ENCODE measurements around the gene DRD4. TPM values are rescaled to one million over a fixed set of nuclear protein-coding genes. Genes with fewer than 3 reads are reported as not detected.

The DRD4 gene
- total RNA-seq, 4 donors from 2014 or later, result 0.88 to 0.89 TPM; not detected in 2

GRCh38 chr11:592501-592900 is 44.6 kb upstream of the DRD4 start:
- Histone ChIP-seq H3K27ac (no peak overlapping the region), H3K9me3 (no peaks in the 10 kb centered on the region), H3K36me3 (peaks cover 46 to 71% of the 10 kb centered on the region in 2 donors), H3K4me1 (no peaks in the 10 kb centered on the region), H3K4me3 (replicated peaks in 1 of 3) (no peak overlapping the region), H3K27me3 (no peaks in the 10 kb centered on the region)
- intact Hi-C loops (cut with DNase I), result no loop called here
- 96 to 98% methylated on average over 22 of the region's 22 CpGs for WGBS, 2 donors
- DNase-seq, result no peak
- TF ChIP-seq CTCF (IDR thresholded peaks at IDR 0.05), result no peak
- TF ChIP-seq POLR2A (IDR thresholded peaks at IDR 0.05), result no peak

DNA sequence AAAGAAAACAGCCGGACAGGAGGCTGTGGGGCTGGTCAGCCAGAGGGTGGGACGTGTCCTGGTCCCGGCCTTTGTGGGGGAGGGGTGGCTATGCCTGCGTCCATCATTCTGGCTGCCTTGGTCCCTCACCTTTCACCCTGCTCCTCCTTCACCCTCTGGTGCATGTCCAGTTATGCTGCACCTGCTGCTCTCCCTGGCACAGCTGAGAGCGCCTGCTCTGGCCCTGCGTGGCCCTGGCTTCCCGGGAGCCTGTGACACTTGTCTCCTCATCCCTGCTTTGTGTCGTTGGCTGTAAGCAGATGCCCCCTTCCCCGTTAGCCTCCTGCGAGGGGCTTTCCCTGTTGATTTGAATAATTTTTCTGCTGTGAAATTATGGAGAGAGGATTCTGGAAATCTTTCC is 44.2 kb upstream of the DRD4 start:
- no peak for DNase-seq
- WGBS, 2 donors, result 96% methylated on average over 10 of the region's 10 CpGs
- no peaks in the 10 kb centered on the region for H3K27me3 ChIP-seq
- no peak overlapping the region for H3K4me3 ChIP-seq (replicated peaks in 1 of 3)
- TF ChIP-seq POLR2A (IDR thresholded peaks at IDR 0.05), result no peak
- TF ChIP-seq CTCF (IDR thresholded peaks at IDR 0.05), result no peak
- intact Hi-C loops (cut with DNase I), result no loop called here
- H3K9me3 ChIP-seq, result no peaks in the 10 kb centered on the region
- no peaks in the 10 kb centered on the region for H3K4me1 ChIP-seq
- no peak overlapping the region for H3K27ac ChIP-seq
- H3K36me3 ChIP-seq, result peaks cover 49 to 71% of the 10 kb centered on the region in 2 donors

DNA sequence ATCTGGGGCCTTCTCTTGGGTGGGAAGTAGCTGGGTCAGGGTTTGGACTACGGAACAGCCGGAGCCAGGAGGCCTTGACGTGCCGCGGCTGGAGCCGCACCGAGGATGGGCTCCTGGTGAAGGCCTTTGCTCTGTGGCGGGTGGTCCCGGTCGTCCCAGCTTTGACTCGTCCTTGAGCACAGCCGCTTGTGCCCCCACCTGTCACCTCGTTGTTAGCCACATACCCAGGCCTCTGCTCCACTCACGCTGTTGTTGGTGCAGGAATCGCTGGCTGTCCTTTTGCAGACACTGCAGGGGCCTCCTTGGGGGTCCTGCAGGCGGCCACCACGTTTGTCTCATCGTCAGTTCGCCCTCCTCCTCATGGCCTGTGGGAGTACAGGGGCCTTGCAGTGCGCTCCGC is 43.7 kb upstream of the DRD4 start:
- Histone ChIP-seq H3K4me3 (replicated peaks in 1 of 3) (no peak overlapping the region), H3K36me3 (peaks cover 53 to 71% of the 10 kb centered on the region in 2 donors), H3K4me1 (no peaks in the 10 kb centered on the region), H3K27ac (no peak overlapping the region), H3K9me3 (no peaks in the 10 kb centered on the region), H3K27me3 (no peaks in the 10 kb centered on the region)
- 95 to 96% methylated on average over 21 of the region's 21 CpGs for WGBS, 2 donors
- intact Hi-C loops (cut with DNase I), result no loop called here
- TF ChIP-seq POLR2A (IDR thresholded peaks at IDR 0.05), result no peak
- no peak for TF ChIP-seq CTCF (IDR thresholded peaks at IDR 0.05)
- no peak for DNase-seq

- peaks cover 66 to 78% of the 10 kb centered on the region in 2 donors for H3K36me3 ChIP-seq
- intact Hi-C loops (cut with DNase I), result no loop called here
- no peak overlapping the region for H3K27ac ChIP-seq
- no peak overlapping the region for H3K4me3 ChIP-seq (replicated peaks in 1 of 3)
- H3K9me3 ChIP-seq, result no peaks in the 10 kb centered on the region
- 93 to 96% methylated on average over 6 to 9 of the region's 10 CpGs for WGBS, 2 donors
- H3K4me1 ChIP-seq, result no peaks in the 10 kb centered on the region
- H3K27me3 ChIP-seq, result no peaks in the 10 kb centered on the region
- TF ChIP-seq CTCF (IDR thresholded peaks at IDR 0.05) (no peak), POLR2A (IDR thresholded peaks at IDR 0.05) (no peak)
- DNase-seq, result no peak
These were observed 41.7 kb upstream of the DRD4 start for GRCh38 chr11:595400-595799.

DNA sequence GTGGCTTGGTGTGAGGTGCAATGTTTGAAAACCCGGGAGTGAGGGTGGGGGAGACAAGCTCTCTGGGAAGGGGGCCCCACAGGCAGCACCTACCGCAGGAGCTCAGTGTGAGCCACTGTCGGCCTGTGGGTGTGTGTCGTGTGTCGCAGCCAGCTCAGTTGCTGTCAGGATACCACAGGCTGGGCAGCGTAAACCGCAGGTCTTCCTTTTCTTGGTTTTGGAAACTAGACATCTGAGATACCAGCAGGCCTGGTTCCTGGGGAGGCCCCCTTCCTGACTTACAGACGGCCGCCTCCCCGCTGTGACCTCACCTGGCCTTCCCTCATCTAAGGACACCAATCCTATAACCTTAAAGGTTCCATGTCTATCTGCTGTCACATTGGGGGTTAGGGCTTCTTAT is 40.7 kb upstream of the DRD4 start:
- WGBS, 2 donors, result 85 to 95% methylated on average over 9 of the region's 10 CpGs
- DNase-seq, result no peak
- TF ChIP-seq POLR2A (IDR thresholded peaks at IDR 0.05) (no peak), CTCF (IDR thresholded peaks at IDR 0.05) (no peak)
- no peaks in the 10 kb centered on the region for H3K9me3 ChIP-seq
- no peaks in the 10 kb centered on the region for H3K4me1 ChIP-seq
- H3K27me3 ChIP-seq, result no peaks in the 10 kb centered on the region
- H3K36me3 ChIP-seq, result peaks cover 68 to 79% of the 10 kb centered on the region in 2 donors
- intact Hi-C loops (cut with DNase I), result no loop called here
- no peak overlapping the region for H3K4me3 ChIP-seq (replicated peaks in 1 of 3)
- H3K27ac ChIP-seq, result no peak overlapping the region

All from thyroid gland (tissue), 4 donors.